Neural crest cell (in vitro differentiated cells): ENCODE results near the gene PCNT. TPM values are rescaled to one million over a fixed set of nuclear protein-coding genes. Genes with fewer than 3 reads are reported as not detected.

Experiments
- DNase-seq: peaks from one replicate; pipeline ENCODE4 v3.0.0; 2021; ENCODE audit warnings: low read depth, mixed read lengths, low spot score
- H3K27ac Mint-ChIP-seq: one replicate; pipeline ENCODE4 v1.8.0; 2021; ENCODE audit warnings: mild to moderate bottlenecking, mixed read lengths; ENCODE audit not compliant: unreplicated experiment
- H3K27me3 Mint-ChIP-seq: 2 replicates; pipeline ENCODE4 v1.8.0; 2021; ENCODE audit warnings: low read depth, mild to moderate bottlenecking, mixed read lengths
- H3K36me3 Mint-ChIP-seq: 2 replicates; pipeline ENCODE4 v1.8.0; 2021; ENCODE audit warnings: low read depth, mild to moderate bottlenecking, mixed read lengths
- H3K4me1 Mint-ChIP-seq: 2 replicates; pipeline ENCODE4 v1.8.0; 2021; ENCODE audit warnings: mixed read lengths
- H3K4me3 Mint-ChIP-seq: one replicate; pipeline ENCODE4 v1.8.0; 2021; ENCODE audit warnings: mild to moderate bottlenecking, mixed read lengths
- H3K9me3 Mint-ChIP-seq: 2 replicates; pipeline ENCODE4 v1.8.0; 2021; ENCODE audit warnings: mixed read lengths
- CTCF ChIP-seq: fragments of 200-600 bp; sonication (generic); conservative IDR thresholded peaks from 2 replicates; pipeline ENCODE4 v1.5.0; 2021; ENCODE audit warnings: antibody characterized with exemption, mild to moderate bottlenecking
- total RNA-seq: library from RNA; stranded (reverse); gene quantifications from 2 replicates; pipeline ENCODE4 v1.2.1, GENCODE V29; 2021

The PCNT gene
- total RNA-seq, 1 donor from 2014 or later: 60.4 TPM

- no peak for DNase-seq
- Mint-ChIP-seq H3K4me3 (no peak overlapping the region), H3K27ac (no peak overlapping the region), H3K36me3 (peaks cover 5% of the 10 kb centered on the region), H3K9me3 (no peaks in the 10 kb centered on the region), H3K27me3 (no peaks in the 10 kb centered on the region), H3K4me1 (peaks cover 8% of the 10 kb centered on the region)
- no peak for TF ChIP-seq CTCF
These were observed 100.2 kb downstream of the PCNT start for GRCh38 chr21:46424039-46424591.

- H3K9me3 Mint-ChIP-seq: no peaks in the 10 kb centered on the region
- no peak overlapping the region for H3K4me3 Mint-ChIP-seq
- no peak overlapping the region for H3K27ac Mint-ChIP-seq
- peaks cover 8% of the 10 kb centered on the region for H3K4me1 Mint-ChIP-seq
- no peak for TF ChIP-seq CTCF
- no peaks in the 10 kb centered on the region for H3K27me3 Mint-ChIP-seq
- H3K36me3 Mint-ChIP-seq: peaks cover 5% of the 10 kb centered on the region
- DNase-seq: no peak
These were observed 100.7 kb downstream of the PCNT start for GRCh38 chr21:46424621-46425020.

GRCh38 chr21:46425041-46425440 is 101.1 kb downstream of the PCNT start:
- no peak for DNase-seq
- Mint-ChIP-seq H3K27ac (no peak overlapping the region), H3K4me1 (peaks cover 8% of the 10 kb centered on the region), H3K4me3 (no peak overlapping the region), H3K9me3 (no peaks in the 10 kb centered on the region), H3K27me3 (no peaks in the 10 kb centered on the region), H3K36me3 (peaks cover 3% of the 10 kb centered on the region)
- TF ChIP-seq CTCF: no peak

- TF ChIP-seq CTCF: no peak
- H3K4me1 Mint-ChIP-seq: peaks cover 8% of the 10 kb centered on the region
- H3K27me3 Mint-ChIP-seq: no peaks in the 10 kb centered on the region
- no peaks in the 10 kb centered on the region for H3K9me3 Mint-ChIP-seq
- H3K4me3 Mint-ChIP-seq: no peak overlapping the region
- no peaks in the 10 kb centered on the region for H3K36me3 Mint-ChIP-seq
- no peak overlapping the region for H3K27ac Mint-ChIP-seq
- no peak for DNase-seq
These were observed 101.6 kb downstream of the PCNT start for GRCh38 chr21:46425571-46425970.

GRCh38 chr21:46426313-46427046 is 102.5 kb downstream of the PCNT start:
- Mint-ChIP-seq H3K27me3 (no peaks in the 10 kb centered on the region), H3K9me3 (no peaks in the 10 kb centered on the region), H3K4me1 (peaks cover 8% of the 10 kb centered on the region), H3K27ac (no peak overlapping the region), H3K36me3 (no peaks in the 10 kb centered on the region), H3K4me3 (no peak overlapping the region)
- no peak for TF ChIP-seq CTCF
- DNase-seq: no peak
